ENCODE data around the gene DEPP1.

DNA sequence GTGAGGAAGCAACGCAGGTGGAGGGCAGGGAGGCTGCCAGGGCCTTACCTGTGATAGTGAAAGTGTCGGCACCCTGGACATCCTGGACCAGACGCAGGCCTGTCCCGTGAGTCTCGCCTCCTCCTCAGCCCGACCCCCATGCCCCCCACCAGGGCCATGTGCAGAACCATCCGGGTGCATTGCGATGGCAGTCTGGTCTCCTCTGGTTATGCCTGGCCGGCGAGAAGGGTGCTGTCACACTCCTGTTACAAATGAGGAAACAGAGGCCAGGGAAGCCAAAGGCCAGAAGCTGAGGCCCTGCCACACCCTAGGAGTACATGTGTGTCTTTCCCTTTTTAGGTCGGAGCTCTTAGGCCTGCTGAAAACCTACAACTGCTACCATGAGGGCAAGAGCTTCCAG, 7.2 kb downstream of the DEPP1 start:
- TF ChIP-seq CTCF (IDR thresholded peaks at IDR 0.05; ENCODE audit: extremely low read depth in 1 of 2, insufficient read depth in 1 of 2, low read depth in 1 of 2, low read length in 2 of 2), result no peak
- no peak for TF ChIP-seq POLR2A (IDR thresholded peaks at IDR 0.05; ENCODE audit: low read depth, low read length)
- TF ChIP-seq POLR2AphosphoS5 (IDR thresholded peaks at IDR 0.05; ENCODE audit: insufficient read depth, low read depth, low read length), result no peak
- TF ChIP-seq EZH2 (IDR thresholded peaks at IDR 0.05; ENCODE audit: borderline replicate concordance, low read depth, low read length, severe bottlenecking), result no peak
- no peak for TF ChIP-seq MAX (IDR thresholded peaks at IDR 0.05; ENCODE audit: insufficient read depth, insufficient read length)
- TF ChIP-seq MYC (IDR thresholded peaks at IDR 0.05; ENCODE audit: low read depth, low read length), result no peak
- TF ChIP-seq FOS (IDR thresholded peaks at IDR 0.05; ENCODE audit: borderline replicate concordance, insufficient read depth, low read length), result no peak
- no peak for TF ChIP-seq GATA2 (IDR thresholded peaks at IDR 0.05; ENCODE audit: insufficient read depth, insufficient read length, low read depth, low read length)
